Stimulated activated naive CD8-positive, alpha-beta T cell treated with anti-CD3 and anti-CD28 coated beads, Interleukin-15, amount 100 ng/mL, for 72 hours (primary cell): ENCODE measurements around the gene SLX9.

ENCODE experiments used
- ATAC-seq: fragments of 150-1000 bp; cut with Tn5 transposase; 2 replicates; pipeline ENCODE4 v1.10.0; 2021; ENCODE audit warnings: mild to moderate bottlenecking, moderate library complexity
- DNase-seq, 2 donors: peaks; one replicate each; pipeline ENCODE4 v3.0.0; 2021 to 2022
- H3K27ac Mint-ChIP-seq, 2 donors: one replicate each; pipeline ENCODE4 v1.8.0; 2022; ENCODE audit warnings: mild to moderate bottlenecking in 2 of 2, mixed read lengths in 2 of 2, moderate library complexity in 2 of 2
- H3K27me3 Mint-ChIP-seq: one replicate; pipeline ENCODE4 v1.8.0; 2022; ENCODE audit warnings: mixed read lengths
- H3K4me1 Mint-ChIP-seq: one replicate; pipeline ENCODE4 v1.8.0; 2022; ENCODE audit warnings: mild to moderate bottlenecking, mixed read lengths
- H3K4me3 Mint-ChIP-seq, 2 donors: one replicate each; pipeline ENCODE4 v1.8.0; 2022; ENCODE audit warnings: mild to moderate bottlenecking in 2 of 2, mixed read lengths in 2 of 2, moderate library complexity in 1 of 2
- H3K9me3 Mint-ChIP-seq, 2 donors: one replicate each; pipeline ENCODE4 v1.8.0; 2022; ENCODE audit warnings: mixed read lengths in 2 of 2

Gene SLX9

GRCh38 chr21:44929799-44930542 is 9.9 kb upstream of the SLX9 start:
- DNase-seq (no peak), ATAC-seq (peak; percentile 0)
- peaks cover 73% of the 10 kb centered on the region for H3K4me1 Mint-ChIP-seq
- H3K27me3 Mint-ChIP-seq, result no peaks in the 10 kb centered on the region
- peak overlapping the region; percentile 87 to 92 for H3K4me3 Mint-ChIP-seq
- no peaks in the 10 kb centered on the region for H3K9me3 Mint-ChIP-seq
- peak overlapping the region; percentile 73 to 82 for H3K27ac Mint-ChIP-seq

- no peak overlapping the region for H3K27ac Mint-ChIP-seq
- no peaks in the 10 kb centered on the region for H3K9me3 Mint-ChIP-seq
- peak; percentile 24 for ATAC-seq
- peak overlapping the region; percentile 87 to 92 for H3K4me3 Mint-ChIP-seq
- H3K27me3 Mint-ChIP-seq, result no peaks in the 10 kb centered on the region
- DNase-seq, result peak in 1 of 2 donors; percentile 60
- peaks cover 67% of the 10 kb centered on the region for H3K4me1 Mint-ChIP-seq
Measured at GRCh38 chr21:44930543-44930981, 9.3 kb upstream of the SLX9 start.

DNA sequence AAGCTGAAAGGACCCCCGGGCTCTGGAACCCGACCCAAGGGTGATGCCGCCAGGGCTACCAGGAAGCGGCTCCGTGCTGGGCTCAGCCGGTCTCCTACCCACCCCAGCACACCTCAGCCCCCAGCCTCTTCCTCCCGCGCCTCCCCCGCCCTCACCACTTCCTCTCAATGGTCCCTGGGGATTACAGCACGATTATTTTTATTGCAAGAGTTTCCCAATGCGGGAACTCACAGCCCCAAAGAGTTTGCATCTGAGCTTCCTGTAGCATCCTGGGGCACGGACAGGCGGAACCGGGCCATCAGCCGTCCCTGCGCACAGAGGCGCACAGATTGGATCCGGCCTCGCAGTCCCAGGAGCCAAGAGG is 8.7 kb upstream of the SLX9 start:
- H3K4me1 Mint-ChIP-seq, result peaks cover 61% of the 10 kb centered on the region
- DNase-seq, result no peak

GRCh38 chr21:44931501-44932407 is 8.1 kb upstream of the SLX9 start:
- Mint-ChIP-seq H3K9me3 (no peaks in the 10 kb centered on the region), H3K4me1 (peaks cover 55% of the 10 kb centered on the region), H3K27ac (peak overlapping the region; percentile 85 to 86), H3K4me3 (peak overlapping the region; percentile 87 to 92), H3K27me3 (no peaks in the 10 kb centered on the region)
- no peak for ATAC-seq
- DNase-seq, result no peak

More for the DNA sequence above, 8.7 kb upstream of the SLX9 start:
- no peaks in the 10 kb centered on the region for H3K9me3 Mint-ChIP-seq
- H3K4me3 Mint-ChIP-seq, result peak overlapping the region; percentile 87 to 92
- peak overlapping the region; percentile 77 to 86 for H3K27ac Mint-ChIP-seq
- no peak for ATAC-seq
- no peaks in the 10 kb centered on the region for H3K27me3 Mint-ChIP-seq

DNA sequence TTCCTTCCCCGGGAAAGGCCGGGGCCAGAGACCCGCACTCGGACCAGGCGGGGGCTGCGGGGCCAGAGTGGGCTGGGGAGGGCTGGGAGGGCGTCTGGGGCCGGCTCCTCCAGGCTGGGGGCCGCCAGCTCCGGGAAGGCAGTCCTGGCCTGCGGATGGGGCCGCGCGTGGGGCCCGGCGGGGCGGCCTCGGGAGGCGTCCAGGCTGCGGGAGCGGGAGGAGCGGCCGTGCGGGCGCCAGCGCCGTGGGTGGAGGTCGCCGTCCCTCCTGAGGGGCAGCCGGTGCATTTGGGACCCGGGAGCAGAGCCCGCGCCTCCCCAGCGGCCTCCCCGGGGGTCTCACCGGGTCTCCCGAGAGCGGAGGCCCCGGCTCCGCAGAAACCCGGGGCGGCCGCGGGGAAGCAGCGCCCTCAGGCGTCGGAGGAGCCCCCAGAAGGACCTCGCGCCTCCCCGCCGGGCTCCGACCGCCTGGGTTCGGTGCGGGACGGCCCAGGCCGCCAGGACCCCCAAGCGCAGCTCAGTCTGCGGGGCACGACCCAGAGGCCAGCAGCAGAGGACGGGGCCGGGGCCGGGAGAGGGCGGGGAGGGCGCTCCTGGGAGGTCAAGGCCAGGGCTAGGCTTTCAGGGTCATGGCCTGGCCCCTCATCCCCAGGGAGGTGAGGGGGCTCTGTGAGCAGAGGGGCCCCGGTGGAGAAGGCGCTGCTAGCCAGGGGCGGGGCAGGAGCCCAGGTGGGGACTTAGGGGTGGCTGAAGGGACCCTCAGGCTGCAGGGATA is 7.2 kb upstream of the SLX9 start:
- ATAC-seq (peak; percentile 44), DNase-seq (peak in 1 of 2 donors; percentile 79)

GRCh38 chr21:44933199-44933917 is 6.5 kb upstream of the SLX9 start:
- peaks cover 39% of the 10 kb centered on the region for H3K4me1 Mint-ChIP-seq
- ATAC-seq (no peak), DNase-seq (no peak)
- peak overlapping the region in 1 of 2 donors; percentile 92 for H3K4me3 Mint-ChIP-seq
- H3K9me3 Mint-ChIP-seq, result no peaks in the 10 kb centered on the region
- no peaks in the 10 kb centered on the region for H3K27me3 Mint-ChIP-seq
- H3K27ac Mint-ChIP-seq, result no peak overlapping the region

More for the DNA sequence above, 7.2 kb upstream of the SLX9 start:
- no peak overlapping the region for H3K27ac Mint-ChIP-seq
- no peaks in the 10 kb centered on the region for H3K9me3 Mint-ChIP-seq
- H3K4me1 Mint-ChIP-seq, result peaks cover 47% of the 10 kb centered on the region
- H3K4me3 Mint-ChIP-seq, result peak overlapping the region; percentile 74 to 92
- H3K27me3 Mint-ChIP-seq, result no peaks in the 10 kb centered on the region

- Mint-ChIP-seq H3K27ac (no peak overlapping the region), H3K4me3 (no peak overlapping the region)
Measured at GRCh38 chr21:44933918-44934260, 5.9 kb upstream of the SLX9 start.

DNA sequence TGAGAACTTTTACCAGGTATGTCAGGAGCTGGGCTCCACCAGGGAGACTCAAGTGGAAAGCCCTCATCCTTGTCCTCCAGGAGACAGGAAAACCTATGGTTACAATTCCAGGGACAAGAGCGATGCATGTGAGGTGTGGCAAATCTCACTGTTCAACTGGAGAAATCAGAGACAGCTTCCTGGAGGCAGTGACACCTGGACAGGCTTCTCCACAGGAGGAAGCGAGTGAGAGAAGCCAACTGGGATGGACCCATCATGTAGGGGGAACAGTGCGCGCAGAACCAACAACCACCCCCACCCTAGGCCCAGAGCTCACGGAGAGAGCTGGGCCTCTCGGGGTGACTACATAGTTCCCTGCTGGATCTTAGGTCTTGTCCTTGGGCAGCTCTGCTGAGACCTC is 5.6 kb upstream of the SLX9 start:
- Mint-ChIP-seq H3K27ac (no peak overlapping the region), H3K27me3 (no peaks in the 10 kb centered on the region)
- ATAC-seq, result no peak

More at GRCh38 chr21:44933918-44934260, 5.9 kb upstream of the SLX9 start:
- no peaks in the 10 kb centered on the region for H3K9me3 Mint-ChIP-seq
- no peaks in the 10 kb centered on the region for H3K27me3 Mint-ChIP-seq
- H3K4me1 Mint-ChIP-seq, result peaks cover 39% of the 10 kb centered on the region
- ATAC-seq (no peak), DNase-seq (no peak)

DNA sequence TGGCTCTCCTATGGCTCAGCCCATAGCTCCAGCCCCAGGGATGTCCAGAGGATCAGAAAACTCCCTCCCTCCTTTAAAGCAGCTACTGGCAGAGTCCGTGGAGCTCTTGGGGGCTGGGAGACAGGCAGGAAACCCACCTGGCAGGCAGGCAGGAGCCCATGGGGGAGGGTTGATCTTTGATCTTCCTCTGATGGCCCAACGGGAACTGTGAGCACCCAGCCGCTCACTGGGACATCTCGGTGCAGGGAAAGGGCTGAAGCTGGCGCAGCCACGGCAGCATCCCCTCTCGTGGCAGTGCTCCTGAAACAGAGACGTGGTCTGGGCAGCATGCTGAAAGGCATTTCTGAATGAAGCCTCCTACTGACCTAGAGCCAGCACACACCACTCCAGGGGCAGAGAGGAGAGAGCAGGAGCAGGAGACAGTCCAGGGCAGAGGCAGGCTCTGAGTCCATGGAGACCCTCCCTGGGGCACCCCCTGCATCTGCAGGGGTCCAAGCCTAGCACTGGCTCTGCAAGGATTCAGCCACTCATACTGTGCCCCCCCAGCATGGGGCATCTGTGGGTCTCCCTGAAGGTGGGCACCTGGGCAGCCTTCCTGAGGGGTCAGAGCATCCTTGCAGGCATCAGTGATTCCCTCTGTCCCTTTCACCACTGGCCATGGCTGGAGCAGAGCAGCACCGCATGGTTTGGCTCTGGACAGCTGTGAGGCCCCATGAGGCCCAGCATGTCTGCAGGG is 4.9 kb upstream of the SLX9 start:
- DNase-seq, result no peak
- ATAC-seq, result no peak
- no peak overlapping the region for H3K27ac Mint-ChIP-seq
- no peaks in the 10 kb centered on the region for H3K27me3 Mint-ChIP-seq
- no peak overlapping the region for H3K4me3 Mint-ChIP-seq
- no peaks in the 10 kb centered on the region for H3K9me3 Mint-ChIP-seq
- peaks cover 36% of the 10 kb centered on the region for H3K4me1 Mint-ChIP-seq

More for the DNA sequence above, 5.6 kb upstream of the SLX9 start:
- no peak for DNase-seq
- peaks cover 39% of the 10 kb centered on the region for H3K4me1 Mint-ChIP-seq
- H3K4me3 Mint-ChIP-seq, result no peak overlapping the region
- H3K9me3 Mint-ChIP-seq, result no peaks in the 10 kb centered on the region

GRCh38 chr21:44935533-44935927 is 4.3 kb upstream of the SLX9 start:
- Mint-ChIP-seq H3K27me3 (no peaks in the 10 kb centered on the region), H3K4me3 (no peak overlapping the region), H3K27ac (no peak overlapping the region), H3K4me1 (peaks cover 33% of the 10 kb centered on the region), H3K9me3 (no peaks in the 10 kb centered on the region)
- DNase-seq, result no peak
- no peak for ATAC-seq

- Mint-ChIP-seq H3K4me3 (peak overlapping the region; percentile 90 to 94), H3K27ac (peak overlapping the region; percentile 89 to 91), H3K4me1 (peaks cover 48% of the 10 kb centered on the region), H3K9me3 (no peaks in the 10 kb centered on the region), H3K27me3 (no peaks in the 10 kb centered on the region)
- no peak for DNase-seq
- no peak for ATAC-seq
Measured at GRCh38 chr21:44938772-44939531, 877 bp upstream of the SLX9 start.

DNA sequence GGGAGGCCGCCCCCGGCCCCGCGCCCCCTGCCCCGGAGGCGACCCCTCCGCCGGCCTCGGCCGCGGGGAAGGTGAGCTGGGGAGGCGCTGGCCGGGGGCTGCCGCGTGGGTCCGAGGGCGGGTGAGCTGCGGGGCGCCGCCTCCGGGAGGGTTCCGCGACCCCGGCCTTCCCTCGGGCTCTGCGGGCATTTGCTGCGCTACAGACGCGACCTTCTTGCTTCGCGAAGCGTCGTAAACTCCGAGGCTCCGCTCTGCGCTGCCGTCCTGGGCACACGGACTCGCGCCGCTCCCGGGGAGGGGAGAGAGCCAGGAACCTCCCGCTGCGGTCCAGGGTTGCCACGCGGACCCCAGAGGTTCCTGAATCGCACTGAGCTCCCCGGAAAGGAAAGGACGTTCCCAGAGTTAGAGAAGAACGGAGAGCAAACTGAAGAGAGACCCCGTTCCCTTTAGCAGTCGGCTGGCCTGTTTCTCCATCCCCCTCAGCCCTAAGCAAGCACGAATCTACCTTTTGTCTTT is 345 bp downstream of the SLX9 start:
- DNase-seq (no peak), ATAC-seq (peak; percentile 59)
- H3K9me3 Mint-ChIP-seq, result no peaks in the 10 kb centered on the region
- H3K4me1 Mint-ChIP-seq, result peaks cover 59% of the 10 kb centered on the region
- peak overlapping the region; percentile 65 to 86 for H3K27ac Mint-ChIP-seq
- H3K4me3 Mint-ChIP-seq, result peak overlapping the region; percentile 90 to 94
- no peaks in the 10 kb centered on the region for H3K27me3 Mint-ChIP-seq

- Mint-ChIP-seq H3K9me3 (no peaks in the 10 kb centered on the region), H3K27me3 (no peaks in the 10 kb centered on the region), H3K27ac (peak overlapping the region in 1 of 2 donors; percentile 47), H3K4me1 (peaks cover 71% of the 10 kb centered on the region), H3K4me3 (peak overlapping the region; percentile 90 to 94)
- DNase-seq, result no peak
- ATAC-seq, result no peak
Measured at GRCh38 chr21:44941567-44941966, 1.7 kb downstream of the SLX9 start.
